ENCODE measurements around the gene TENM4. TPM values are rescaled to one million over a fixed set of nuclear protein-coding genes. Genes with fewer than 3 reads are reported as not detected.

The TENM4 gene
- total RNA-seq, 1 donor from 2014 or later: 306 TPM

GRCh38 chr11:78791254-78791653, 649.6 kb downstream of the TENM4 start:
- no peak for DNase-seq (ENCODE audit: low read depth)

- DNase-seq (ENCODE audit: low read depth): no peak
Measured at GRCh38 chr11:78790784-78791183, 650.0 kb downstream of the TENM4 start.

GRCh38 chr11:78789375-78789774, 651.5 kb downstream of the TENM4 start:
- DNase-seq (ENCODE audit: low read depth): peak; percentile 53

- DNase-seq (ENCODE audit: low read depth): no peak
Measured at GRCh38 chr11:78788533-78788932, 652.3 kb downstream of the TENM4 start.

GRCh38 chr11:78787696-78788095, 653.1 kb downstream of the TENM4 start:
- no peak for DNase-seq (ENCODE audit: low read depth)

- no peak for DNase-seq (ENCODE audit: low read depth)
Measured at GRCh38 chr11:78786746-78787145, 654.1 kb downstream of the TENM4 start.

GRCh38 chr11:78786086-78786485, 654.7 kb downstream of the TENM4 start:
- DNase-seq (ENCODE audit: low read depth): no peak

GRCh38 chr11:78784321-78785061, 656.3 kb downstream of the TENM4 start:
- DNase-seq (ENCODE audit: low read depth): peak; percentile 57

- DNase-seq (ENCODE audit: low read depth): no peak
Measured at GRCh38 chr11:78783846-78784245, 657.0 kb downstream of the TENM4 start.

- no peak for DNase-seq (ENCODE audit: low read depth)
Measured at GRCh38 chr11:78783301-78783700, 657.5 kb downstream of the TENM4 start.

- no peak for DNase-seq (ENCODE audit: low read depth)
Measured at GRCh38 chr11:78782725-78783124, 658.1 kb downstream of the TENM4 start.

GRCh38 chr11:78780889-78781288, 659.9 kb downstream of the TENM4 start:
- no peak for DNase-seq (ENCODE audit: low read depth)

GRCh38 chr11:78773492-78773891, 667.3 kb downstream of the TENM4 start:
- no peak for DNase-seq (ENCODE audit: low read depth)

GRCh38 chr11:78773077-78773476, 667.8 kb downstream of the TENM4 start:
- DNase-seq (ENCODE audit: low read depth): no peak

GRCh38 chr11:78772186-78772585, 668.6 kb downstream of the TENM4 start:
- DNase-seq (ENCODE audit: low read depth): no peak

GRCh38 chr11:78770931-78771330, 669.9 kb downstream of the TENM4 start:
- no peak for DNase-seq (ENCODE audit: low read depth)

GRCh38 chr11:78768971-78769370, 671.9 kb downstream of the TENM4 start:
- no peak for DNase-seq (ENCODE audit: low read depth)

GRCh38 chr11:78768345-78768744, 672.5 kb downstream of the TENM4 start:
- no peak for DNase-seq (ENCODE audit: low read depth)

GRCh38 chr11:78767027-78767932, 673.5 kb downstream of the TENM4 start:
- DNase-seq (ENCODE audit: low read depth): peak; percentile 32

- no peak for DNase-seq (ENCODE audit: low read depth)
Measured at GRCh38 chr11:78764946-78765345, 675.9 kb downstream of the TENM4 start.

GRCh38 chr11:78763664-78764063, 677.2 kb downstream of the TENM4 start:
- DNase-seq (ENCODE audit: low read depth): no peak

- no peak for DNase-seq (ENCODE audit: low read depth)
Measured at GRCh38 chr11:78762105-78762504, 678.7 kb downstream of the TENM4 start.

- DNase-seq (ENCODE audit: low read depth): no peak
Measured at GRCh38 chr11:78759071-78759470, 681.8 kb downstream of the TENM4 start.
